Anterior cingulate cortex (tissue), 58 donors: ENCODE data around the gene GAPDH.

Experiments used
- DNase-seq, 58 donors: peaks; one replicate each; lab custom pipeline; 2025; lab: John Stamatoyannopoulos, UW

GAPDH gene

DNA sequence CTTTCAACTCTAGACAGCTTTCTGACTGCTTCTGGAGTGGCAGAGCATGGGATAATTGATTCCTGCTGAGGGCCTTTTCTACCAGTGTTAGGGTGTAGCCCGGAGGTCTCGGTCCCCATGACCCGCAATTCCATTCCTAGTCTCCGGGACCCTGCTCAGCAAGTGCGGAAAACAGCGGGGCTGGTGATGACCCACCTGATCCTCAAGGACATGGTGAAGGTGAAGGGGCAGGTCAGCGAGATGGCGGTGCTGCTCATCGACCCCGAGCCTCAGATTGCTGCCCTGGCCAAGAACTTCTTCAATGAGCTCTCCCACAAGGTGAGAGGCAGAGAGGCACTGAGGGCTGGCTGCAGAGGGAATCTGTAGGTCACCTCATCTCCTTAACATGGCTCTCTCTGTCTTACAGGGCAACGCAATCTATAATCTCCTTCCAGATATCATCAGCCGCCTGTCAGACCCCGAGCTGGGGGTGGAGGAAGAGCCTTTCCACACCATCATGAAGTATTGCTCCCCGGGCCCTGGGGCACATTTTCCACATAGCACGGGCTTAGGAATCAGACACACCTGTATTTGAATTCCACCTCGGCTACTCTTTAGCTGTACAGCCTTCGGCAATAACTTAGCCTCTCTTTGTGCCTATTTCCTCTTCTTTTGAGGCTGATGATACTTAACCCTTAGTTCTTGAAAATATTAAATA is 5.6 kb upstream of the GAPDH start:
- DNase-seq = no peak

DNA sequence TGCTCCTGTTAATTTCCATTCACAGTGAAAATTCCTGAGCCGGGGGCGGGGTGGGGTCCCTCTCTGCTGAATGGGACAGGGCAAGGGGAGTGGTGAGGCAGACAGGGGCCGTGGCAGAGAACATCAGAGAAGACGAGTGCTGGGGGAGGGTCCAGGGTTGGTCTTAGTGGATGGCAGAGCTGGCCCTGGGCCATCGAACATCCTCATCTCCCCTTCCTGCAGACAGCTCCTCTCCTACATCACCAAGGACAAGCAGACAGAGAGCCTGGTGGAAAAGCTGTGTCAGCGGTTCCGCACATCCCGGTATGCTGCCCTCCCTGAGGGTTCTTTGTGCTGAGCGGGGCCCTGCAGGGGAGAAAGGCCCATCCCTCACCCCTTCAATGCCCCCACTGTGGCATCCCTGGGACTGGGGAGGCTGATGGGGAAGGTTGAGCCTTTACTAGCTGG is 5.0 kb upstream of the GAPDH start:
- DNase-seq = no peak

DNA sequence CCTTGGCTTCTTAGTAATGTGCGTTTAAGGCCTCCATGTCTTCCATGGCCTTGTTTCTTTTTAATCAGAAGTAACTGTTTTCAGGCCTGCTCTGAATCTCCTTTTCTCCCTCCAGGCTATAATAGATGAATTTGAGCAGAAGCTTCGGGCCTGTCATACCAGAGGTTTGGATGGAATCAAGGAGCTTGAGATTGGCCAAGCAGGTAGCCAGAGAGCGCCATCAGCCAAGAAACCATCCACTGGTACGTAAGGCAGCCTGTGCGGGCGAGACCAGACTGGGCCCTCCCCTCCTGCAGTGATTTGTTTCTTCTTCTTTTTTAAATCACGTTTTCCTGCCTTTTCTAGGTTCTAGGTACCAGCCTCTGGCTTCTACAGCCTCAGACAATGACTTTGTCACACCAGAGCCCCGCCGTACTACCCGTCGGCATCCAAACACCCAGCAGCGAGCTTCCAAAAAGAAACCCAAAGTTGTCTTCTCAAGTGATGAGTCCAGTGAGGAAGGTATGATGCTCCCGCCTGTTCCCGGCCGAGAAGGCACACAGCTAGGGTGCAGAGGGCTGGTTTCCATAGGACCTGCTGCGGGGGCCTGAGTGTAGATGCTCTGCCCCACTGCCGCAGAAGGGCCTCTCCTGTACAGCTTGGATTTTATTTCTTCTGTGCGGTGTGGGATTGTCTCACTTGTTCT is 3.6 kb upstream of the GAPDH start:
- DNase-seq = no peak

DNA sequence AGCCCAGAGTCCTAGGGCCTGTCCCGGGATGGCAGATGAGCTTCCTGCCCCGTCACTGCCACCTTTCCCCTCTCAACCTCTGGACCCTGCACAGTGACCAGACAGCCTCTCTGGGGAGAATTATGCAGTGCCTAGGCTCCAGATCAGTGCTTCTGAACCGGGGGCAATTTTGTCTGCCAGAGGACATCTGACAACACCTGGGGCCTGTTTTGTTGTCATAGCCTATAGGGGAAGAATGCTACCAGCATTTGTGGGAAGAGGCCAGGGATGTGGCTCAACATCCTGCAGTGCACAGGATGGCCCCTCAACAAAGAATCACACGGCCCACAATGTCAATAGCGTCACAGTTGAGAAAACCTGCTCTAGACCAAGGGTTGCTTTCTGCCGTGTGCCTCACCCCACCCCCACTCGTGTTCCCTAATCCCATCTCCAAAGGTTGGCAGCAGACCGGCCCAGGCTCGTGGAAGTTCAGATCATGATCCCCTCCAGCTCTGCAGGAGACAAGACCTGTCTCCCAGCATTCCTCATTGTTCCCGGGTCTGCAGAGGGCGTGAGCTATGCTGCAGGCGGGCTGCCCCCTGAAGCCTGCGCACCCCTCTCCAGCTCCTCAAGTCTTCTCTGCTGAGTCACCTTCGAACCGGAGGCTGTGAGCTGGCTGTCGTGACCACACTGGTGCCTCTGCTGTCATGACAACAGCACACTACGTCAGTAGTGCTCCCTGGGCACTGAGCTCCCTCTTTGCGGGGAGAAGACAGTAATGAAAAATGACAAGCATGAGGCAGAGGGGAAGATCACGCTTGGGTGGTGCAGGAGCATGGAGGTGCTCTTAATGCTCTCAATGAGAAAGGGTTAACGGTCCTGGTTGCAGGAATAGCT is 2.0 kb upstream of the GAPDH start:
- DNase-seq = peak in 53 of 58 donors; percentile 33 to 85 (median 71)

DNA sequence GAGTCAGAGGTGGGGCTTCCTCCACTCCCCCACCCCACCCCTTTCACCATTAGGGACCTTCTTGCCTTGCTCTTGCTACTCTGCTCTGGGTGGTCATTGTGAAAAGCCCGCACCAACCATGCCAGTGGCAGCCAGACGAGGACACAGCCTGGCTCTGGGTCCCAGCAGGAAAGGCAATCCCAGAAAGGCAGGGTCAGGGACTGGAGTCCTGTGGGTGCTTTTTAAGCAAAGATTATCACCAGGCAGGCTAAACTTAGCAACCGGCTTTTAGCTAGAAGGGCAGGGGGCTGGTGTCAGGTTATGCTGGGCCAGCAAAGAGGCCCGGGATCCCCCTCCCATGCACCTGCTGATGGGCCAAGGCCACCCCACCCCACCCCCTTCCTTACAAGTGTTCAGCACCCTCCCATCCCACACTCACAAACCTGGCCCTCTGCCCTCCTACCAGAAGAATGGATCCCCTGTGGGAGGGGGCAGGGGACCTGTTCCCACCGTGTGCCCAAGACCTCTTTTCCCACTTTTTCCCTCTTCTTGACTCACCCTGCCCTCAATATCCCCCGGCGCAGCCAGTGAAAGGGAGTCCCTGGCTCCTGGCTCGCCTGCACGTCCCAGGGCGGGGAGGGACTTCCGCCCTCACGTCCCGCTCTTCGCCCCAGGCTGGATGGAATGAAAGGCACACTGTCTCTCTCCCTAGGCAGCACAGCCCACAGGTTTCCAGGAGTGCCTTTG is 1.2 kb upstream of the GAPDH start:
- peak in 55 of 58 donors; percentile 57 to 94 (median 83) for DNase-seq

DNA sequence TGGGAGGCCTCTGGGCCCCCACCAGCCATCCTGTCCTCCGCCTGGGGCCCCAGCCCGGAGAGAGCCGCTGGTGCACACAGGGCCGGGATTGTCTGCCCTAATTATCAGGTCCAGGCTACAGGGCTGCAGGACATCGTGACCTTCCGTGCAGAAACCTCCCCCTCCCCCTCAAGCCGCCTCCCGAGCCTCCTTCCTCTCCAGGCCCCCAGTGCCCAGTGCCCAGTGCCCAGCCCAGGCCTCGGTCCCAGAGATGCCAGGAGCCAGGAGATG is 729 bp upstream of the GAPDH start:
- peak in 3 of 58 donors; percentile 81 to 94 (median 85) for DNase-seq

DNA sequence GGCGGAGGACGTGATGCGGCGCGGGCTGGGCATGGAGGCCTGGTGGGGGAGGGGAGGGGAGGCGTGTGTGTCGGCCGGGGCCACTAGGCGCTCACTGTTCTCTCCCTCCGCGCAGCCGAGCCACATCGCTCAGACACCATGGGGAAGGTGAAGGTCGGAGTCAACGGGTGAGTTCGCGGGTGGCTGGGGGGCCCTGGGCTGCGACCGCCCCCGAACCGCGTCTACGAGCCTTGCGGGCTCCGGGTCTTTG is 303 bp downstream of the GAPDH start:
- DNase-seq = no peak

DNA sequence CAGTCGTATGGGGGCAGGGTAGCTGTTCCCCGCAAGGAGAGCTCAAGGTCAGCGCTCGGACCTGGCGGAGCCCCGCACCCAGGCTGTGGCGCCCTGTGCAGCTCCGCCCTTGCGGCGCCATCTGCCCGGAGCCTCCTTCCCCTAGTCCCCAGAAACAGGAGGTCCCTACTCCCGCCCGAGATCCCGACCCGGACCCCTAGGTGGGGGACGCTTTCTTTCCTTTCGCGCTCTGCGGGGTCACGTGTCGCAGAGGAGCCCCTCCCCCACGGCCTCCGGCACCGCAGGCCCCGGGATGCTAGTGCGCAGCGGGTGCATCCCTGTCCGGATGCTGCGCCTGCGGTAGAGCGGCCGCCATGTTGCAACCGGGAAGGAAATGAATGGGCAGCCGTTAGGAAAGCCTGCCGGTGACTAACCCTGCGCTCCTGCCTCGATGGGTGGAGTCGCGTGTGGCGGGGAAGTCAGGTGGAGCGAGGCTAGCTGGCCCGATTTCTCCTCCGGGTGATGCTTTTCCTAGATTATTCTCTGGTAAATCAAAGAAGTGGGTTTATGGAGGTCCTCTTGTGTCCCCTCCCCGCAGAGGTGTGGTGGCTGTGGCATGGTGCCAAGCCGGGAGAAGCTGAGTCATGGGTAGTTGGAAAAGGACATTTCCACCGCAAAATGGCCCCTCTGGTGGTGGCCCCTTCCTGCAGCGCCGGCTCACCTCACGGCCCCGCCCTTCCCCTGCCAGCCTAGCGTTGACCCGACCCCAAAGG is 804 bp downstream of the GAPDH start:
- peak in 40 of 58 donors; percentile 13 to 71 (median 54) for DNase-seq

DNA sequence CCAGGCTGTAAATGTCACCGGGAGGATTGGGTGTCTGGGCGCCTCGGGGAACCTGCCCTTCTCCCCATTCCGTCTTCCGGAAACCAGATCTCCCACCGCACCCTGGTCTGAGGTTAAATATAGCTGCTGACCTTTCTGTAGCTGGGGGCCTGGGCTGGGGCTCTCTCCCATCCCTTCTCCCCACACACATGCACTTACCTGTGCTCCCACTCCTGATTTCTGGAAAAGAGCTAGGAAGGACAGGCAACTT is 1.3 kb downstream of the GAPDH start:
- no peak for DNase-seq

DNA sequence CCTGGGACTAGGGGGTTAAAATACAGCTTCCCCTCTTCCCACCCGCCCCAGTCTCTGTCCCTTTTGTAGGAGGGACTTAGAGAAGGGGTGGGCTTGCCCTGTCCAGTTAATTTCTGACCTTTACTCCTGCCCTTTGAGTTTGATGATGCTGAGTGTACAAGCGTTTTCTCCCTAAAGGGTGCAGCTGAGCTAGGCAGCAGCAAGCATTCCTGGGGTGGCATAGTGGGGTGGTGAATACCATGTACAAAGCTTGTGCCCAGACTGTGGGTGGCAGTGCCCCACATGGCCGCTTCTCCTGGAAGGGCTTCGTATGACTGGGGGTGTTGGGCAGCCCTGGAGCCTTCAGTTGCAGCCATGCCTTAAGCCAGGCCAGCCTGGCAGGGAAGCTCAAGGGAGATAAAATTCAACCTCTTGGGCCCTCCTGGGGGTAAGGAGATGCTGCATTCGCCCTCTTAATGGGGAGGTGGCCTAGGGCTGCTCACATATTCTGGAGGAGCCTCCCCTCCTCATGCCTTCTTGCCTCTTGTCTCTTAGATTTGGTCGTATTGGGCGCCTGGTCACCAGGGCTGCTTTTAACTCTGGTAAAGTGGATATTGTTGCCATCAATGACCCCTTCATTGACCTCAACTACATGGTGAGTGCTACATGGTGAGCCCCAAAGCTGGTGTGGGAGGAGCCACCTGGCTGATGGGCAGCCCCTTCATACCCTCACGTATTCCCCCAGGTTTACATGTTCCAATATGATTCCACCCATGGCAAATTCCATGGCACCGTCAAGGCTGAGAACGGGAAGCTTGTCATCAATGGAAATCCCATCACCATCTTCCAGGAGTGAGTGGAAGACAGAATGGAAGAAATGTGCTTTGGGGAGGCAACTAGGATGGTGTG is 1.9 kb downstream of the GAPDH start:
- peak in 1 of 58 donors; percentile 30 for DNase-seq

DNA sequence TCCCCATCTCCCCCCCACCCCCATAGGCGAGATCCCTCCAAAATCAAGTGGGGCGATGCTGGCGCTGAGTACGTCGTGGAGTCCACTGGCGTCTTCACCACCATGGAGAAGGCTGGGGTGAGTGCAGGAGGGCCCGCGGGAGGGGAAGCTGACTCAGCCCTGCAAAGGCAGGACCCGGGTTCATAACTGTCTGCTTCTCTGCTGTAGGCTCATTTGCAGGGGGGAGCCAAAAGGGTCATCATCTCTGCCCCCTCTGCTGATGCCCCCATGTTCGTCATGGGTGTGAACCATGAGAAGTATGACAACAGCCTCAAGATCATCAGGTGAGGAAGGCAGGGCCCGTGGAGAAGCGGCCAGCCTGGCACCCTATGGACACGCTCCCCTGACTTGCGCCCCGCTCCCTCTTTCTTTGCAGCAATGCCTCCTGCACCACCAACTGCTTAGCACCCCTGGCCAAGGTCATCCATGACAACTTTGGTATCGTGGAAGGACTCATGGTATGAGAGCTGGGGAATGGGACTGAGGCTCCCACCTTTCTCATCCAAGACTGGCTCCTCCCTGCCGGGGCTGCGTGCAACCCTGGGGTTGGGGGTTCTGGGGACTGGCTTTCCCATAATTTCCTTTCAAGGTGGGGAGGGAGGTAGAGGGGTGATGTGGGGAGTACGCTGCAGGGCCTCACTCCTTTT is 2.7 kb downstream of the GAPDH start:
- no peak for DNase-seq

DNA sequence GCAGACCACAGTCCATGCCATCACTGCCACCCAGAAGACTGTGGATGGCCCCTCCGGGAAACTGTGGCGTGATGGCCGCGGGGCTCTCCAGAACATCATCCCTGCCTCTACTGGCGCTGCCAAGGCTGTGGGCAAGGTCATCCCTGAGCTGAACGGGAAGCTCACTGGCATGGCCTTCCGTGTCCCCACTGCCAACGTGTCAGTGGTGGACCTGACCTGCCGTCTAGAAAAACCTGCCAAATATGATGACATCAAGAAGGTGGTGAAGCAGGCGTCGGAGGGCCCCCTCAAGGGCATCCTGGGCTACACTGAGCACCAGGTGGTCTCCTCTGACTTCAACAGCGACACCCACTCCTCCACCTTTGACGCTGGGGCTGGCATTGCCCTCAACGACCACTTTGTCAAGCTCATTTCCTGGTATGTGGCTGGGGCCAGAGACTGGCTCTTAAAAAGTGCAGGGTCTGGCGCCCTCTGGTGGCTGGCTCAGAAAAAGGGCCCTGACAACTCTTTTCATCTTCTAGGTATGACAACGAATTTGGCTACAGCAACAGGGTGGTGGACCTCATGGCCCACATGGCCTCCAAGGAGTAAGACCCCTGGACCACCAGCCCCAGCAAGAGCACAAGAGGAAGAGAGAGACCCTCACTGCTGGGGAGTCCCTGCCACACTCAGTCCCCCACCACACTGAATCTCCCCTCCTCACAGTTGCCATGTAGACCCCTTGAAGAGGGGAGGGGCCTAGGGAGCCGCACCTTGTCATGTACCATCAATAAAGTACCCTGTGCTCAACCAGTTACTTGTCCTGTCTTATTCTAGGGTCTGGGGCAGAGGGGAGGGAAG is 3.5 kb downstream of the GAPDH start:
- peak in 53 of 58 donors; percentile 16 to 87 (median 62) for DNase-seq

DNA sequence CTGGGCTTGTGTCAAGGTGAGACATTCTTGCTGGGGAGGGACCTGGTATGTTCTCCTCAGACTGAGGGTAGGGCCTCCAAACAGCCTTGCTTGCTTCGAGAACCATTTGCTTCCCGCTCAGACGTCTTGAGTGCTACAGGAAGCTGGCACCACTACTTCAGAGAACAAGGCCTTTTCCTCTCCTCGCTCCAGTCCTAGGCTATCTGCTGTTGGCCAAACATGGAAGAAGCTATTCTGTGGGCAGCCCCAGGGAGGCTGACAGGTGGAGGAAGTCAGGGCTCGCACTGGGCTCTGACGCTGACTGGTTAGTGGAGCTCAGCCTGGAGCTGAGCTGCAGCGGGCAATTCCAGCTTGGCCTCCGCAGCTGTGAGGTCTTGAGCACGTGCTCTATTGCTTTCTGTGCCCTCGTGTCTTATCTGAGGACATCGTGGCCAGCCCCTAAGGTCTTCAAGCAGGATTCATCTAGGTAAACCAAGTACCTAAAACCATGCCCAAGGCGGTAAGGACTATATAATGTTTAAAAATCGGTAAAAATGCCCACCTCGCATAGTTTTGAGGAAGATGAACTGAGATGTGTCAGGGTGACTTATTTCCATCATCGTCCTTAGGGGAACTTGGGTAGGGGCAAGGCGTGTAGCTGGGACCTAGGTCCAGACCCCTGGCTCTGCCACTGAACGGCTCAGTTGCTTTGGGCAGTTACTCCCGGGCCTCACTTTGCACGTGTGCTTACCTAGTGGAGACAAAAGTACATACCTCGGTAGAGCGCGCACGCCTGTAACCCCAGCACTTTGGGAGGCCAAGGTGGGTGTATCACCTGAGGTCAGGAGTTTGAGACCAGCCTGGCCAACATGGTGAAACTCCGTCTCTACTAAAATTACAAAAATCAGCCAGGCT is 4.3 kb downstream of the GAPDH start:
- DNase-seq = peak in 8 of 58 donors; percentile 17 to 72 (median 48)

DNA sequence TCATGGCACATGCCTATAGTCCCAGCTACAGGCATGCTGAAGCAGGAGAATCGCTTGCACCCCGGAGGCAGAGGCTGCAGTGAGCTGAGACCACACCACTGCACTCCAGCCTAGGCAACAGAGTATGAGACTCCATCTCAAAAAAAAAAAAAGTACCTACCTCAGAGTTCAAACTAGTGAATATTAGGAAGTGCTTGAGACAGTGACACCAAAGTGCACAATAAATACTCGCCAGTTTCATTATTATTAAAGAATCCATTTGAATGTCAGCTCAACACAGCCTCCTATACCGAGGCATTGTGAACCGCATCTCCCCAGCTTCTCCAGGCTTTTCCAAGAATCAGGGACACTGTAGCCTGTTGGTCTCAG is 5.0 kb downstream of the GAPDH start:
- DNase-seq = no peak

DNA sequence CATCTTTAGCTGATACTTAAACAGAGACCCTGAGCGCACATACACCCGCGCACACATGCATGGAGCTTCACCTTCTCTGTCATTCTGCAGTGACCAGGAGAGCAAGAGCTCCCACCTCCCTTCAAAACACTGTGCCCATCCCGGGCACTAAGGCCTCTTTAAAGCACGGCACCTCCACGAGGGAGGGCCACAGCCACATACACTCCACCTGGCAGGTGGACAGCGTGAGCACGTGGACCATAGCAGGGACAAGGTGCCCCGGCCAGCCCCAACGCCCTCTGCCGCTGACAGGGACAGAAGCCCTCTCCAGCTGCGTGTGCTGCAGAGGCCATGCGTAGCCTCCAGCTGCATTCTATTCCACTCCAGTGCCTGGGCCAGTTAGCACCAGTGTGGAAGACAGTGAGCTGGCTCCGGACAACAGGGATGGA is 5.4 kb downstream of the GAPDH start:
- no peak for DNase-seq

DNA sequence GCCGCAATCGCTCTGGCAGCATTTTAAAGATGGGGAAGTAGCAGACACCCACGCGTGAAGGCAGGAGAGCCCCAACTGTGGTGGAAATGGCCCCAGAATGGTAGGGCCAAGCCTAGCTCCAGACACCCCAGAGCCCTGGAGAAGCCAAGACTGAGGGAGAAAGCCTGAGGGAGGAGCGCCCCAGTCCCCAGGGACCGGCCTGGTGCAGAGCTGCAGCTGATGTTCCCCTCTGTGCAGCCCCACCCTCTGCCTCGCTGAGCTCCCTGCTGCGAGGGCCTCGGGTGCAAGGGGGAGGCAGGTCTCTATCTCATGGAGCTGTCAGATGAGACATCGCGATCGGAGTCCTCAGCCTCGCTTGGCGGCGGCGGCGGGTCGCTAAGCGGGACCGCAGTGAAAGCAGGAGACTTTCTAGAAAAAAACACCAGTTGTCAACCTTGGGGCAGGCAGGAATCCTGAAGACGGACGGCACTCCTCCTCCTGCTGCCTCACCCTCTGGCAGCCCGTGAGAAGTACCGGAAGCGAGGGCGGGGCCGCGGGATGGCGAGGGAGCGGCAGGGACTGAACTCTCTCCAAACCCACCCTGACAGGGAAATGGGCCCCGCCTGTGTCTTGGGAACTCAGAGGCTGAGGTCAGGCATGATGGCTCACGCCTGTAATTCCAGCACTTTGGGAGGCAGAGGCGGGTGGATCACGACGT is 6.0 kb downstream of the GAPDH start:
- DNase-seq = no peak
